Left lung (tissue), 10 donors: ENCODE measurements around the gene RBX1. TPM values are rescaled to one million over a fixed set of nuclear protein-coding genes. Genes with fewer than 3 reads are reported as not detected.
A peak's percentile ranks its signal among the peaks of the same experiment; 100 is the strongest.

Experiments used
- ATAC-seq: fragments of 200-7000 bp; cut with Tn5 transposase; one replicate; pipeline ENCODE4 v1.9.1; 2020; ENCODE audit warnings: moderate library complexity
- DNase-seq, 4 donors: peaks; one replicate each; pipeline ENCODE4 v3.0.0-alpha.2; 2013 to 2020
- H3K27ac ChIP-seq, 2 donors: fragments of 200-600 bp; sonication (generic) in 1 of 2; one replicate each; pipeline versions ENCODE4 v1.5.0 to v1.8.0; 2020 to 2021
- H3K27me3 ChIP-seq, 2 donors: fragments of 200-600 bp; sonication (generic) in 1 of 2; one replicate each; pipeline versions ENCODE4 v1.5.0 to v1.8.0; 2020 to 2021
- H3K36me3 ChIP-seq, 2 donors: fragments of 200-600 bp; sonication (generic) in 1 of 2; one replicate each; pipeline versions ENCODE4 v1.5.0 to v1.8.0; 2020 to 2021
- H3K4me1 ChIP-seq, 2 donors: fragments of 200-600 bp; one replicate each; pipeline ENCODE4 v1.8.0; 2021
- H3K4me3 ChIP-seq, 2 donors: fragments of 200-600 bp; sonication (generic) in 1 of 2; one replicate each; pipeline versions ENCODE4 v1.5.0 to v1.8.0; 2020 to 2021; ENCODE audit warnings: mild to moderate bottlenecking in 1 of 2
- H3K9me3 ChIP-seq, 2 donors: fragments of 200-600 bp; sonication (generic) in 1 of 2; one replicate each; pipeline versions ENCODE4 v1.5.0 to v1.8.0; 2020 to 2021
- CTCF ChIP-seq, 2 donors: fragments of 200-600 bp; sonication (generic) in 1 of 2; IDR thresholded peaks; one replicate each; pipeline versions ENCODE4 v1.5.0 to v1.8.0; 2021; ENCODE audit warnings: antibody characterized with exemption in 2 of 2
- intact Hi-C, 2 donors: fragments of 100-400 bp; cut with DNase I; formaldehyde crosslinking; loops; one replicate each; pipeline versions ENCODE4 v1.11.2 to v1.14.2; 2022
- polyA plus RNA-seq, 6 donors: library from polyadenylated mRNA; unstranded; fragments of 120-200 nt; gene quantifications; one replicate each; pipeline ENCODE4 v1.2.1, GENCODE V29; 2013; ENCODE audit not compliant: insufficient read length in 6 of 6
- total RNA-seq, 2 donors: library from RNA; stranded (reverse); fragmentation: NEBNext Ultra II Directional; extraction: Animal tissue kit (Norgen Biotek cat#: 25700); gene quantifications; one replicate each; pipeline ENCODE4 v1.2.1, GENCODE V29; 2021
- donor health status: DM: no; HTN: yes; CAD: no.
- donor health status: DM: no; HTN: no; CAD: no.

The RBX1 gene
- total and polyA plus RNA-seq, 8 donors: 51.3 to 75.8 (median 68.5) TPM

GRCh38 chr22:40975366-40975765 lies 24.2 kb downstream of the RBX1 start:
- no peak overlapping the region for H3K27ac ChIP-seq
- intact Hi-C loops: no loop called here
- H3K9me3 ChIP-seq: no peaks in the 10 kb centered on the region
- ATAC-seq (no peak), DNase-seq (no peak)
- H3K27me3 ChIP-seq: no peaks in the 10 kb centered on the region
- H3K36me3 ChIP-seq: peaks cover 0 to 32% of the 10 kb centered on the region in 2 donors
- H3K4me1 ChIP-seq: no peaks in the 10 kb centered on the region
- no peak for TF ChIP-seq CTCF (IDR thresholded peaks at IDR 0.05)
- no peak overlapping the region for H3K4me3 ChIP-seq

GRCh38 chr22:40976866-40977700 lies 25.9 kb downstream of the RBX1 start:
- no peak overlapping the region for H3K27ac ChIP-seq
- no peaks in the 10 kb centered on the region for H3K4me1 ChIP-seq
- ATAC-seq (no peak), DNase-seq (peak in 1 of 4 donors; percentile 41)
- peaks cover 0 to 15% of the 10 kb centered on the region in 2 donors for H3K36me3 ChIP-seq
- H3K9me3 ChIP-seq: no peaks in the 10 kb centered on the region
- intact Hi-C loops: no loop called here
- H3K27me3 ChIP-seq: no peaks in the 10 kb centered on the region
- no peak for TF ChIP-seq CTCF (IDR thresholded peaks at IDR 0.05)
- no peak overlapping the region for H3K4me3 ChIP-seq

- no peak overlapping the region for H3K4me3 ChIP-seq
- H3K36me3 ChIP-seq: no peaks in the 10 kb centered on the region
- H3K27me3 ChIP-seq: no peaks in the 10 kb centered on the region
- TF ChIP-seq CTCF (IDR thresholded peaks at IDR 0.05): no peak
- H3K27ac ChIP-seq: no peak overlapping the region
- H3K4me1 ChIP-seq: no peaks in the 10 kb centered on the region
- ATAC-seq (no peak), DNase-seq (peak in 1 of 4 donors; percentile 8)
- no peaks in the 10 kb centered on the region for H3K9me3 ChIP-seq
- intact Hi-C loops: no loop called here
Observed at GRCh38 chr22:40979198-40979597, 28.0 kb downstream of the RBX1 start.

GRCh38 chr22:40979871-40980270 lies 28.7 kb downstream of the RBX1 start:
- no peak overlapping the region for H3K27ac ChIP-seq
- no peaks in the 10 kb centered on the region for H3K9me3 ChIP-seq
- no peaks in the 10 kb centered on the region for H3K4me1 ChIP-seq
- H3K4me3 ChIP-seq: no peak overlapping the region
- TF ChIP-seq CTCF (IDR thresholded peaks at IDR 0.05): no peak
- H3K36me3 ChIP-seq: no peaks in the 10 kb centered on the region
- H3K27me3 ChIP-seq: no peaks in the 10 kb centered on the region
- intact Hi-C loops: no loop called here
- DNase-seq (peak in 1 of 4 donors; percentile 63), ATAC-seq (no peak)

GRCh38 chr22:40982482-40983385 lies 31.6 kb downstream of the RBX1 start:
- H3K27ac ChIP-seq: no peak overlapping the region
- no peaks in the 10 kb centered on the region for H3K36me3 ChIP-seq
- ATAC-seq (no peak), DNase-seq (peak in 1 of 4 donors; percentile 61)
- H3K9me3 ChIP-seq: no peaks in the 10 kb centered on the region
- TF ChIP-seq CTCF (IDR thresholded peaks at IDR 0.05): no peak
- intact Hi-C loops: no loop called here
- no peak overlapping the region for H3K4me3 ChIP-seq
- H3K4me1 ChIP-seq: no peaks in the 10 kb centered on the region
- no peaks in the 10 kb centered on the region for H3K27me3 ChIP-seq
